ENCODE results near the gene PRR14L. TPM values are rescaled to one million over a fixed set of nuclear protein-coding genes. Genes with fewer than 3 reads are reported as not detected.
"Not testable (repeated sequence)": the region's sequence is repeated elsewhere in the genome, so short reads cannot be mapped to it uniquely, and the experiment has no call there.

PRR14L gene
- total and polyA plus RNA-seq, 7 donors = 2.7 to 16.4 (median 8.8) TPM

DNA sequence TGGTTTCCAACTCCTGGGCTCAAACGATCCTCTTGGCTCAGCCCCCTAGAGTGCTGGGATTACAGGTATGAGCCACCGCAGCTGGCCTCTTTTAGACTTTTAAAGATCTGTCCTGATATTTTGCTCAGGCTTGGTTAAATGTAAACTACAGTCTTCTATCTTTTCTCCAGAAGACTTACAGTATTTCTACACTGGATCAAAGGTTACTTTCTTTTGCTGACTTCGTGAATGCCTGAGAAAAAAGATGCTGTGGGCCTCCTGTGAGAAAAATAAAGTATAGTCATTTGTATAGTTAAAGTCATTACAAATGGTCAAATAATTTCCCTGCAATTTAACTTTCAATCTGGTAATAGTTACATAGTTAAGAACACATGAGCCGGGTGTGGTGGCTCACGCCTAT, 23.5 kb upstream of the PRR14L start:
- Histone ChIP-seq H3K4me1 (no peaks in the 10 kb centered on the region), H3K27me3 (ENCODE audit: insufficient read depth in 3 of 3, low read length in 2 of 3) (no peaks in the 10 kb centered on the region)

DNA sequence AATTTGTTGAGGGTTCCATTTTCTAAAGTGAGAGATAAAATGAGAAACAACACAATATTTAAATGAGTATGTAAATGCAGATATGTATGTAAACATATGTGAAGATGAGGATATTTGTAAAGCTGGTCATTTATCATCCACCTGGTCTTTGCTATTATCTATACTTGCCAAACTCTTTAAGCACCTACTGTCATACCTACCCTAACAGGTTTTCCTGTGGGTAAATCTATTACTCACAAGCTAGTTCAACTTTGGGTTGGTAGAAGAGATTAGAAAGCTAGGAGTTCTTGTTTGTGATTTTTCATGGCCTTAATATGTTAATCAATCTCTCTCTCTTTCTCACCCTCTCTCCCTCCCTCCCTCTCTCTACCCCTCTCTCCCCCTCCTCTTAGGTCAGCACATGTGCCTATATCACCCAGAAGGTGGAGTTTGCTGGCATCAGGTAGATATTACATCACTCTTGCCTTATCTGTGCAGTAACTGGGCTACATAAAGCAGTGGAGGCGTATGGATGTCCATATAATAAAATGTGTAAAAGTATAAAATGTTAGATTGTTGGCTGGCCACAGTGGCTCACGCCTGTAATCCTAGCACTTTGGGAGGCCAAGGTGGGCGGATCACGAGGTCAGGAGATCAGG, 18.6 kb upstream of the PRR14L start:
- DNase-seq (no peak), ATAC-seq (no peak)
- Histone ChIP-seq H3K36me3 (ENCODE audit: insufficient read depth in 1 of 2, low read depth in 1 of 2) (peaks cover 0 to 86% of the 10 kb centered on the region in 2 donors), H3K27me3 (ENCODE audit: insufficient read depth in 3 of 3, low read length in 2 of 3) (no peaks in the 10 kb centered on the region), H3K9me3 (no peaks in the 10 kb centered on the region), H3K27ac (no peak overlapping the region), H3K4me3 (no peak overlapping the region), H3K4me1 (no peaks in the 10 kb centered on the region)
- TF ChIP-seq, protein P1, sequence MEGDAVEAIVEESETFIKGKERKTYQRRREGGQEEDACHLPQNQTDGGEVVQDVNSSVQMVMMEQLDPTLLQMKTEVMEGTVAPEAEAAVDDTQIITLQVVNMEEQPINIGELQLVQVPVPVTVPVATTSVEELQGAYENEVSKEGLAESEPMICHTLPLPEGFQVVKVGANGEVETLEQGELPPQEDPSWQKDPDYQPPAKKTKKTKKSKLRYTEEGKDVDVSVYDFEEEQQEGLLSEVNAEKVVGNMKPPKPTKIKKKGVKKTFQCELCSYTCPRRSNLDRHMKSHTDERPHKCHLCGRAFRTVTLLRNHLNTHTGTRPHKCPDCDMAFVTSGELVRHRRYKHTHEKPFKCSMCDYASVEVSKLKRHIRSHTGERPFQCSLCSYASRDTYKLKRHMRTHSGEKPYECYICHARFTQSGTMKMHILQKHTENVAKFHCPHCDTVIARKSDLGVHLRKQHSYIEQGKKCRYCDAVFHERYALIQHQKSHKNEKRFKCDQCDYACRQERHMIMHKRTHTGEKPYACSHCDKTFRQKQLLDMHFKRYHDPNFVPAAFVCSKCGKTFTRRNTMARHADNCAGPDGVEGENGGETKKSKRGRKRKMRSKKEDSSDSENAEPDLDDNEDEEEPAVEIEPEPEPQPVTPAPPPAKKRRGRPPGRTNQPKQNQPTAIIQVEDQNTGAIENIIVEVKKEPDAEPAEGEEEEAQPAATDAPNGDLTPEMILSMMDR (IDR thresholded peaks at IDR 0.05) = no peak
- intact Hi-C loops (cut with DNase I) = loop anchor here in 1 of 2 donors (5.0 kb wide), 1 partner anchor 49 kb away; no protein-coding TSS in a partner anchor
- 93 to 99% (median 95%) methylated on average over 4 of the region's 4 CpGs for whole genome bisulfite sequencing, 3 donors

More for the DNA sequence above, 23.5 kb upstream of the PRR14L start:
- Histone ChIP-seq H3K36me3 (ENCODE audit: insufficient read depth in 1 of 2, low read depth in 1 of 2) (peaks cover 4 to 83% of the 10 kb centered on the region in 2 donors), H3K4me3 (no peak overlapping the region), H3K27ac (no peak overlapping the region), H3K9me3 (no peaks in the 10 kb centered on the region)
- ATAC-seq (no peak), DNase-seq (no peak)
- 79 to 81% (median 81%) methylated on average over 5 of the region's 5 CpGs for WGBS, 3 donors
- intact Hi-C loops (cut with DNase I) = no loop called here
- TF ChIP-seq, protein P1 (IDR thresholded peaks at IDR 0.05) = no peak

DNA sequence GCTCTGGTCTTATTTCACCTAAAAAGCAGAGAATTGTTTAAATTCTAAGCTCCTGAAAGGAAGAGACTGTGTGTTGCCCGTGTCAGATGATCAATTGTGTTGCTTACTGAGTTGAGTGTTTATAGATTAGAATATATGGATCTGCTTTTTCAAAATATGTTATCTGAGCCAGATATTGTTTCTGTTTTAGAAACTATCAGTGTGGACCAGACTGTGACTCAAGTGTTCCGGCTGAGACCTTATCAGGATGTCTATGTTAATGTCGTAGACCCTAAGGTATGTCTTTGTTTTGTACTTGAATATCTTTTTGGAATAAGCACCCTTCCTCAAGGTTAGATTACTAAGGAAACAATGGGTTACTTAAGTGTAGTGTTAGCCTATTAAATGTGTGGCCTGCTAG, 14.9 kb upstream of the PRR14L start:
- TF ChIP-seq, protein P1 (IDR thresholded peaks at IDR 0.05) = no peak
- DNase-seq = no peak
- Histone ChIP-seq H3K9me3 (no peaks in the 10 kb centered on the region), H3K27me3 (ENCODE audit: insufficient read depth in 3 of 3, low read length in 2 of 3) (no peaks in the 10 kb centered on the region), H3K36me3 (ENCODE audit: insufficient read depth in 1 of 2, low read depth in 1 of 2) (peaks cover 0 to 92% of the 10 kb centered on the region in 2 donors), H3K27ac (no peak overlapping the region), H3K4me1 (no peaks in the 10 kb centered on the region), H3K4me3 (no peak overlapping the region)
- ATAC-seq = no peak
- 95 to 98% (median 96%) methylated on average over 3 of the region's 3 CpGs for WGBS, 3 donors
- intact Hi-C loops (cut with DNase I) = loop anchor here in 1 of 2 donors (5.0 kb wide), 1 partner anchor 53 kb away; no protein-coding TSS in a partner anchor

DNA sequence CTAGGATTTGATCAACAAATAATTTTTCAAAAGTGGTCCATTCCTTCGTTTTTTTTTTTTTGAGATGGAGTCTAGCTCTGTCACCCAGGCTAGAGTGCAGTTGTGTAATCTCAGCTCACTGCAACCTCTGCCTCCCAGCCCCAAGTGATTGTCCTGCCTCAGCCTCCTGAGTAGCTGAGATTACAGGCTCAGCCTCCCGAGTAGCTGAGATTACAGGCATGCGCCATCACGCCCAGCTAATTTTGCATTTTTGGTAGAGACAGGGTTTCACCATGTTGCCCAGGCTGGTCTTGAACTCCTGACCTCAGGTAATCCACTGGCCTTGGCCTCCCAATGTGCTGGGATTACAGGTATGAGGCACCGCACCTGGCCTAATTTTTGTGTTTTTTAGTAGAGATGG, 8.9 kb upstream of the PRR14L start:
- not testable (repeated sequence) for H3K4me3 ChIP-seq; H3K27me3 ChIP-seq (ENCODE audit: insufficient read depth in 3 of 3, low read length in 2 of 3); H3K4me1 ChIP-seq; H3K27ac ChIP-seq; DNase-seq; H3K9me3 ChIP-seq; ATAC-seq
- peaks cover 0 to 51% of the 10 kb centered on the region in 2 donors for H3K36me3 ChIP-seq (ENCODE audit: insufficient read depth in 1 of 2, low read depth in 1 of 2)
- 86 to 94% (median 91%) methylated on average over 5 of the region's 5 CpGs for WGBS, 3 donors
- intact Hi-C loops (cut with DNase I) = loop anchor here in 1 of 2 donors (10.0 kb wide), 1 partner anchor 656 kb away; the partner anchor contains the start of gene RTCB

DNA sequence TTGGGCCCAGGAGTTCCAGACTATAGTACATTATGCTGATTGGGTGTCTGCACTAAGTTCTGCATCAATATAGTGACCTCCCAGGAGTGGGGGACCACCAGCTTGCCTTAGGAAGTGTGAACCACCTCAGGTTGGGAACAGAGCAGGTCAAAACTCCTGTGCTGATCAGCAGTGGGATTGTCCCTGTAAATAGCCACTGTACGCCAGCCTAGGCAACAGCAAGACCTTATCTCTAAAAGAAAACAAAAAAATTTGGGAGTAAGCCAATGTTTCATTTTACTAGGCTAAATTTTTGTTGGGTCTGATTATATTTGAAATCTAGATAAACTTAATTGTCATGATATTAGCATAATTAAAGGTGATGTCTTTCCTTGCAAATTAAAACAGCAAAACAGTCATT, 7.3 kb upstream of the PRR14L start:
- Histone ChIP-seq H3K4me3 (no peak overlapping the region), H3K27ac (no peak overlapping the region), H3K9me3 (no peaks in the 10 kb centered on the region), H3K27me3 (ENCODE audit: insufficient read depth in 3 of 3, low read length in 2 of 3) (no peaks in the 10 kb centered on the region), H3K4me1 (peaks cover 15% of the 10 kb centered on the region), H3K36me3 (ENCODE audit: insufficient read depth in 1 of 2, low read depth in 1 of 2) (peaks cover 0 to 36% of the 10 kb centered on the region in 2 donors)
- 80 to 92% (median 91%) methylated on average over 1 of the region's 1 CpG for WGBS, 3 donors
- TF ChIP-seq, protein P1 (IDR thresholded peaks at IDR 0.05) = no peak
- ATAC-seq = no peak
- intact Hi-C loops (cut with DNase I) = loop anchor here in 1 of 2 donors (10.0 kb wide), 1 partner anchor 658 kb away; the partner anchor contains the start of gene RTCB
- DNase-seq = no peak

Measured in psoas muscle (tissue), 8 donors.